Erythroblast (primary cell): ENCODE data around the gene CLNK.

Experiments
- GATA1 ChIP-seq: IDR thresholded peaks from 2 replicates; pipeline ENCODE4 v1.6.1; 2011; ENCODE audit warnings: low read depth, mild to moderate bottlenecking, control low read depth, low read length, moderate library complexity
- POLR2A ChIP-seq: IDR thresholded peaks from 2 replicates; pipeline ENCODE4 v1.6.1; 2011; ENCODE audit warnings: mild to moderate bottlenecking, low read length

- TF ChIP-seq POLR2A (no peak), GATA1 (no peak)
Measured at GRCh38 chr4:10582059-10582686, 102.4 kb downstream of the CLNK start.
